Peyer's patch (tissue), 4 donors: ENCODE data around the gene WIZ.

Experiments
- CTCF ChIP-seq, 6 experiments: fragments of 450-650 bp in 4 of 6; fragments of 200-600 bp in 2 of 6; sonication (generic) in 1 of 6; IDR thresholded peaks; one replicate each; pipeline ENCODE4 v1.5.1; 2017 to 2019; ENCODE audit warnings: antibody characterized with exemption in 6 of 6, mild to moderate bottlenecking in 3 of 6, moderate library complexity in 1 of 6
- POLR2A ChIP-seq, 2 donors: fragments of 450-650 bp; IDR thresholded peaks; one replicate each; pipeline ENCODE4 v1.5.1; 2017; ENCODE audit warnings: antibody characterized with exemption in 2 of 2, mild to moderate bottlenecking in 2 of 2, moderate library complexity in 2 of 2

DNA sequence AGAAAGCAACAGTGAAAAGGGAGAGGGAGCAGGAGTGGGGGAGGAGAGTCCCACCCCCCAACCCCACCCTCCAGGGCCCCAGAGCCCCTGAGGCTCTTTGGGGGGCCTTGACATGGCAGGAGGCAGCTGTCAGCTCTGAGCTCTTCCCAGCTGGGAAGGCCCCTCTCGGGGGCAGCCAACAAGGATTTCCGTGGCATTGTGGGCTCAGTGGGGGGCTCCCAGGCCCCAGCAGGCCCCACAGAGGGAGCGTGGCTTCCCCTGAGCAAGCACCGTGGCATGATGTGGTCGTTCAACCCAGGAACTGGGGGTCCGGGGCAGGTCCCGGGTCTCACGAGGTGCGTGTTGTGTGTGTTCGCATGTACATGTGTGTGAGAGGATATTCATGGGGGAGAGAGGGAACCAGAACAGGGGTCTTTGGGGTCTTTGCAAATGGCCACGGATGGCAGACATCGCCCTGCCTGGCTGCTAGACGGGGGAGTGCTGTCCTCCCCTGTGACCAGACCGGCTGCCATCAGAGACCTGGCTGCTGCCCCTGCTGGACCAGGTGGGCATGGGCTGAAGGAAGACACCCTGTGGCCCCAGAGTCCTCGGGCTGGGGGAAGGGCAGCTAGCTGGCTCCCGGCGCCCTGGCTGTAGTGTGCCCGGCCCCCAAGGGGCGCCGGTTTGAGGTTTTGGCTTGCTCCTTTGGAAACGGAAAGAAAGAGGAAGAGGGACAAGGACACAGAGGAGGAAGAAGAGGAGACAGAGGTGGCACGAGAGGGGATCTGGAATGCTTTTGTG lies 27.3 kb downstream of the WIZ start:
- TF ChIP-seq CTCF (IDR thresholded peaks at IDR 0.05) = no peak
- no peak for TF ChIP-seq POLR2A (IDR thresholded peaks at IDR 0.05)
